Fibroblast of peridontal ligament (primary cell): ENCODE data around the gene ZFAND3.

ENCODE experiments used
- DNase-seq: peaks from one replicate; pipeline ENCODE4 v3.0.0-alpha.2; 2010; ENCODE audit errors: extremely low read depth

Gene ZFAND3

DNA sequence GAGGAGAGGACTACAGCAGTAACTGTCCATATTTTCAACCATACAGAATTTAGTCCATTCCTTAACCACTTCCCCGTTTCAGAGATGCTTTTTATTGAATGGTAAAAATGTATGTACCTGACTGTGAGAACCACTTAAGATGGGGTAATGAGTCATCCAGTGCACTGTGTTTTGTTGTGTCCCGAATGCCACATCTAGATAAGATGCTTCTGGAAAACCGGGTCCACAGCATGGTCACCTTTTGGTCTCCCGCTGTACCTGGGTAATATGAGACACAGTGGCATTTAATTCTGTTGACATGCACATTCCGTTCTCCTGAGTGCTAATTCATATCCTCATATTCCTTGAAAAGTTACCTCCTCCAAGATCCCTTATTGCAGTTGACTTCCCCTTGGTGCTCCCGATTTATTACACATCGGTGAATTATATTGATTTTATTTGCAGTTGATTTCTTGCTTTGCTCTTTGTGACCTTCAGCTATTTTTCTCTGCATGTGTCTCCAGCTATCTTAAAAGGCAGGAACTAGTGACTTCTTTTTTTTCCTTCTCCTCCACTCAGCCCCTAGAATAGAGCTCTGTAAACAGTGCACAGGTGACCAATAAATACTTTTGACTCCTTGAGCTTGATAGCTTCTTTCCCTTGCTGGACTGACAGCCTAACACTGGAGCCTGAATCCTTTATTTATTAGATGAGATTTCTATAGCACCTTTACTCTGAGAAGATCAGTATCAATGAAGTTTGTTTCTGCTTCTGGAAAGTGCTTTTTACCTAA, 314.6 kb downstream of the ZFAND3 start:
- DNase-seq, result no peak

DNA sequence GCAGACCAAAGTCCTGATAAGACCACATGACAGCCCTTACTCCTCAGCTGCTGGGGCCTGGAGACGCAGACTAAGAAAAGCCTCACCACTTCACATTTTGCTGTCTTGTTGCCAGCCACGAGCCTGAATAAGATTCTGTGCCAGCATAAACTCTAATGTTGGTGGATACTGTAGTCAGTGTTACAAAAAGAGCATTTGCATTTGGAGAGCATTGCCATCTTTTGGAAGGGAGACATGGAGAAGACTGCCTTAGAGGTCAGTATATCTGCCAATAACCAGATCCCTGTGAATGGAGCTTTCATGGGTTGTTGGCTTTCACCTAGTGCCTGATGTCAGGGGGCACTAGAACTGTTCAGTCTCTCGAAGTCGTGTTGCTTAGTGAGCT, 315.2 kb downstream of the ZFAND3 start:
- no peak for DNase-seq

DNA sequence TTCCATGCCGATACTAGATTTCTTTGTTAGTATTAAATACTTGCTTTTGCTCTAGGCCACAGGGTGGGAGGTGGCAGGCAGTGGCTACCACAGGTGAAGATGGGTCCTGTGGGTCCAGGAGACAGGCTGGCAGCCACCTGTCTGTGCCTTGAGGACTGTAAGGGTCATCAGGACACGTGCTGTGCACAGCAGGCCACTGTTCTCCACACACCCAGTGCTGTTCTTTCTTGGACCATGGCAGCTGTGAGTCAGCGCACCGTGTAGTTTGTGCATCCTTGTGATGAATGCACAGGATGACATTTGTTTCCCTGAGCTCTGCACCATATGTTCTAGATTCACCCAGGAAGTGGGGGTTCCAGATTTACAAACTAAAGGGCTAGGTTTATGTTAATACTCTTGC, 317.0 kb downstream of the ZFAND3 start:
- no peak for DNase-seq

DNA sequence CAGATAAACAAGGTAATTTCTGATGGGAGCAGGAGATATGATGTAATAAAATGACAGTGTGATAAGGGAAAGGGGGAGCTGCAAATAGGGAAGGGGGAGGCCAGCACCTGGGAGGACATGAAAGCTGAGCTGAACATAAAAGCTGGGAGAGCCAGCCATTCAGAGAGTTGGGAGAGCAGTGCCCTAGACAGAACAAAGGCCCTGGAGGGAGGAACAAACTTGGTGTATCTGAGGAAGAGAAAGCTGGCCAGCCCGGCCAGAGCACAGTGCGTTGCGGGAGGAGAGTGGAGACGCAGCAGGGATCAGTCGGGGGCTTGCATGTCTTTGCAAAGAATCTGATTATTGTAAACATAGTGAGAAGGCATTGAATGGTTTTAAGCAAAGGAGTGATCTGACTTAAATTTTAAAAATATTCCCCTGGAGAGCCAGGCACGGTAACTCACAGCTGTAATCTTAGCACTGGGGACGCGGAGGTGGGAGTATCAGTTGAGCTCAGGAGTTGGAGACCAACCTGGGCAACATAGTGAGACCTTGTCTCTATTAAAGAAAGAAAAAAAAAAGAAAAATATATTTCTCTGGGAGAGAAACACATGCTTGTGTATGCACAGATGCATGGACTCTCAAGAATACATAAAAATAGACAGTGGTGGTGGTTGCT, 318.2 kb downstream of the ZFAND3 start:
- DNase-seq, result no peak

DNA sequence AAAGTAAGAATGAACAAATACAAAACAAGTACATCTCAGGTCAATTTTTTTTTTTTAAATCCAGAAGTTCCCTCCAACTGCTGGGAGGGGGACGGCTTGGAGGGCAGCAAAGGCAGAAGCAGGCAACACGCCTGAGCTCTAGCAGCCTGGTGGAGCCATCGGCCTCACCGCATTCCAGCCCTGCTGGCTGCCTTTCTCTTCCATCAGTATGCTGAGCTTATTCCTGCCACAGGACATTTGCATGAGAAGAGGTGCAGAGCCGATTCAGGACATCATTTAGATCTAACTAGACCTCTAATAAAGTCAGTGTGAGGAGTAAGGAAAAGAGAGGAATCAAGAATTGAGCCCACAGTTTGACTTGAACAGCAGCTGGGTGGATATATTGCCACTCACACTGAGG, 318.8 kb downstream of the ZFAND3 start:
- no peak for DNase-seq

DNA sequence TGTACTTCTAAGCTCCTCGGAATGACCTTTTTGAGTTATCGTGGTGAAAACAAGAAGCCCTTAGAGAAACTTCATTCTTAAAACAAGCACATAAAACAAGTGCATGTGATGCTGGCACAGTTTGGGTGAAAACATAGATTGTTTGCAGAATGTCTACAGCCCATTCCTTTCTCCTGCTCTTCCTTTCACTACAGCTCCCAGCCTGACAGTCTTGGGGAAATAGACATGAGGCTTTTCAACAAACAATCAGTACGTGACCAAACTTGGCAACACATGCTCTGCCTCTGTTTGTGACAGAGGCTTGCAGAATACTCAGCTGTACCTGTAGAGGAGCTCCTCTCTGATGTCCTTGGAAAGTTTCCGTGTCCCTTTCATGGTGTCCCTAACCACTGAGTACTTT, 321.6 kb downstream of the ZFAND3 start:
- DNase-seq, result no peak

DNA sequence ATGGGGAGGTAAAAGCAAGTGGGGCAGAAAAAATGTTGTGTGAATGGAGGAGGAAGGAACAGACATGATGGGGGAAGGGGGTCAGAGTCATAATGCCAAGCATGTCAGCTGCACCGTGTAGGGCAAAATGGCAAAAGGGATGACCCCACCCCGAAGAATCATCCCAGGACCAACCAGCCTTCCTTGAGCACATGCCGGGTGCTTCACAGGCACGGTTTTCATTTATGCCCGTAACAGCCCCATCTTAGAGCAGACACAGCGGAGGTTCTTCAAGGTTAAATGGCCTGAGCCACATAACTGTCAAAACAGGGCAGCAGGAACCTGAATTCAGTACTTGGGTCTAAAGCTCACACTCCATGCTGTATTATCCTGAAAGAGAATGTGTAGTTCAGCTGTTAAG, 322.2 kb downstream of the ZFAND3 start:
- no peak for DNase-seq

DNA sequence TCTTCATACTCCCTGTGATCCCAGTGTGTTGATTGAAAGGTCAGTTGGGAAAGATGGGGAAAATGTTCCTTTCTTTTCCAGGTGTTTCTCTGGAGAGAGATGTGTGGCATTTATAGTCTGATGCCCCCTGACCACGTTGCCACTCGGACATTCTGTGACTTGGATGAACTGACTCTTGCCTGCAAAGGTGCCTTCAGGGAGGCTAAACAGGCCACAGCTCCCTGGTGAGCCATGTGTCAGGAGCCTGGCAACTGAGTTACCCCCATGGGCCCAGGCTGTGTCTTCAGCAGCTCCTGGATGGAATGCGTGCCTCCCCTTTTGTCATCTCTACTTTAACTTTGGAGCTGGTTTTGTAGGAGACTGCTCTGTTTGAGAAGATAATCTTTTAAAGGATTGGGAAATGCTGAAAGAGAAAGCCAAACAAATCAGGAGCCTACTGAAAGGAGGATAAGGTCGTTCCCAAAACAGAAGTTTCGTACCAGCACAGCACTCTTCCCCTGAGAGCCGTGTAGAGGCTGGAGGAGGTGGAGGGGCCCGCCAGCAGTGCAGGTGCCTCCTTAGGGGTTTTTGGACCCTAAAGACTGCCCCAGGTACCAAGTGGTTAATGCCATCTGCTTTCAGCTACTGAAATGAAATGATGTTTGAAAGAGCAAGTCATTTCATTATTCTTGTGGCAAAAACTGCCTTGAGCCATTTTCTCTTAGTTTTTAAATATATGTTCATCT, 322.8 kb downstream of the ZFAND3 start:
- DNase-seq, result no peak

DNA sequence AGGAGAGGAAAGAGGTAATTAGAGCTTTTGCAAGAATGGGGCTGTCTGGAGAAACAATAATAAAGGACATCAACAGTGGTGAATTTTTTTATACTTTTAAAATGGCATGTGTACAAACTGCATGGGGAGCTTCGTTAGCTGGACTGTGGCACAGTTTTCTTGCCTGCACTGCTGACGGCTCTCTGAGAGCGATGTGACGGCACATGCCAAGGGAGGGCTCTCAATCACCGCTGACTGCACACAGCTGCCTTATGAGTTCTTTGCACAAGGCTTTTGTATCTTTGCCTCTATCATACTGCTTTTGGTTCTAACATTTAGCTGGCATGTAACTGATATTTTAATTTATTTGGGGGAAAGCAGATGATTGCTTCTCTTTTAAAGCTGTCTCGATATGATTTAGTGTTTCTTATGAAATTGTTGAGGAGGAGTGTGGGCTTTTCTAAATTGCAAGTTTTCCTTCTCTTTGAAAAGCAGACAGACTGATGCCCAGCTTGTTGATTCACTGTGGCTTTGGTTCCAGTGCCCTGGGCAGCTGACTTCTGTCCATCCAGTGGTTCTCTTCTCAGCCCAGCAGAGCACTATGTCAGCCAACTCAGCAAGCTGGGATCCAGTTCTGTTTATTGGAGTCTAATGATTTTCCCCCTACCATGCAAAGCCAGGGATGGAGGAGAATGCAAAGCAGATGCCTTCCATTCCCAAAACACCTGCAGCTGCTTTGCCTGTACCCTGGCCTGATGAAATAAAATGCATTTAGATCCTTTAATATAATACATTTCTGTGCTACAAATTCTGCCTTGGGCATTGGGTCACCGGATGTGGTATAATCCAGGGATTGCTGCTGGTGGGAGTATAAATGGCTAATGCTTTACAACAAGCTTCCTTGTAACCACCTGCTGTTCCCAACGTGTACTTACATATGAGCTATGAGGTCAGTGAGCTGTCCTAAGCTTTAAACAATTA, 323.9 kb downstream of the ZFAND3 start:
- no peak for DNase-seq

DNA sequence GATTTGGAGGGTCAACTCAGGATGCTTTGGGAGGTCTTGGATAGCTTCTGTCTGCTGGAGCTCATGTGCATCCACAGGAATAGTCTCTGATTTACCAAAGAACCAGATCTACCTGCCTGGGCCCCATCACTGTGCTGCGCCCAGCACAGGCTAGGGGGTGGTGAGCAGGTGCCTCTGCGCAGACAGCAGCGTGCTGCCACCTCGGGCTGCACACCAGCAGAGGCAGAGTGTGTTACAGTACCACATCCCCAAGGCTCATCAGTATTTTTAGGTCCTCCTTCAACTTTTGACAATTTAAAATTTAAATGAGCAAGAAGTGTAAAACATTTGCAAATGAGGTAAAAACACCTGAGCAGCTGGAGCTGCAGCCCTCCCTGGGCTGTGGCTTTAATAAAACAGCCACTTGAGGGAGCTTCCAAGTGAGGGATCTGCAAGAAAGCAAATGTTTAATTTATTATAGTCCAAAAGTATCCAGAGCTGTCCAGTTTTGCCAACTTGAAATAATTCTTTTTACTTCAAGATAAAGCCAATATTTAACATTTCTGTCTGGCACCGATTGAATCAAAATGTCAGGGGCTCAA, 324.9 kb downstream of the ZFAND3 start:
- DNase-seq, result no peak

DNA sequence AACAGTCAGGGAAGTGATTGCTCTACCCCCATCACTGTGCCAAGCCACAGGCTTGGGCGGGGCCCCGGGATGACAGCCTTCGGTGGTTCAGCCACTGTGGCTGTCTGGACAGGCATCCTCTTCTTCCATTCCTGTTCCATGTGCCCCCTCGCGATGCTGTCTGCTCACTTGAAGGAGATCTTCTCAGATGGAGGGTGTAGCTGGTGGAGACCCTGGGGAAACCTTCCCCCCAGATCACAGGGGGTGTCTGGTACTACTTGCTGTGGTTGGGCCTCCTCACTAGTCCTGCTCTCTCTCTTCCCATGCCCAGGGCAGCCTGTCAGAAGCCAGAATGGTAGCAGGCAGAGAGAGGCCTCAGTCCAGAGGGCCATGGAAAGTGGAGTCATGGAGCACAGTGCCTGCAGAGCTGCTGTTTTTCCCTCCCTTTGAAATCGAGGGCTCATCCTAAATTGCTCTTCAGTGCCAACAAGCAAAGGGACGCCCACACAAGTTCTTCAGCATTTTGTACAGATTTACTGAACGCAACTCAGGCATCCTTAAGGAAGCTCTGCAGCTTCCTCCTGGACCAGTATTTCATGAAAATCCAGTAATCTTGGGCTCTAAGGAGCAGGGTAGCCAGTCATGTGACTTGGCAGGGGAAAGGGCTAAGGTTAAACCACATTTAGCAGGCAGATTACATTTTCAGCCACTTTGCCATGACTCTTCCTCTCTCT, 326.6 kb downstream of the ZFAND3 start:
- no peak for DNase-seq

DNA sequence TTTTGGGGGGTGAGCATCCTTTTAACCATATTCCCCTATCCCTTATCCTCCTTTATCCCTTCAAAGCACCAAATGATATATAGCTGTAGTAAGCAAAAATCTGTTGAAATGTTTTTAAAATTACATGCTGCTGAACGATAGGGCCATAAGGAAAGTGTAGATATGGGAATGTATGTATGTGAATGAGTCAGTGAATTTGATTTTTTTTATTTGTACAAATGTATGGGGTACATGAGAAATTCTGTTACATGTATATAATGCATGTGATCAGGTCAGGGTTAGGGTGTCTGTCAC, 327.2 kb downstream of the ZFAND3 start:
- no peak for DNase-seq

DNA sequence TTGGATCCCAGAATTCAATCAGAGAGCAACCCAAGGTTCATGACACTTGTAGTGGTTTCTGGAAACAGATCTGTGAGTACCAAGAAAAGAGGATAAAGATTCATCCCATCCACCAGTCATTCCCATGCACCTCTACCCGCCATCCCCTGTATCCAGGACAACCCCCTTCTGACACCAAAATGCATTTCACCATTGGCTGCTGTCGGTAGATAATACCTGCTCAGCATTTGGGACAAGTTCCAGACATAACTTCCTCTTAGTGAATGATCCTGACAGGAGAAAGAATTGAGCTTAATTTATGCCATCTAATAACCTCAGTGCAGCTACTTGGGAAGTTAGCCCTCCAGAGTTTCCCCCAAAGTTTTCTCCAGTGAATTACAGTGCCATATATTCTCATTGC, 329.1 kb downstream of the ZFAND3 start:
- no peak for DNase-seq

DNA sequence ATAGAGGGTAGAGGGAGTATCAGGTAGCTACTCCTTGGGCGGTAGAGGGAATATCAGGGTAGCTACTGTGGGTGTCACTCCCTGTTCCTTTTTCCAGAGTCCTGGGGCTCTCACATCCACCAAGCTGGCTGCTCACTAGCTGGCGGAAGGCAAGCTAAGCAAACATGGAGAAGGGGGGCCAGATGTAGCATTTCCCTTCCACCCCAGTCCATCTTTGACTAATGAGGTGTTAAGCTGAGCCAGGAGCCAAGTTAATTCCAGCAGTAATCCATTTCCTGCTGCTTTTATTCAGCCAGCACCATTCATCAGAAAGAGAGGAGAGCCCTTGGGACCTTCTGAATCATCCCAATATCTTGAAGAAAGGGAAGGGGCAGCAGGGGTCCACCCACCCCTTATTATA, 330.0 kb downstream of the ZFAND3 start:
- DNase-seq, result no peak

DNA sequence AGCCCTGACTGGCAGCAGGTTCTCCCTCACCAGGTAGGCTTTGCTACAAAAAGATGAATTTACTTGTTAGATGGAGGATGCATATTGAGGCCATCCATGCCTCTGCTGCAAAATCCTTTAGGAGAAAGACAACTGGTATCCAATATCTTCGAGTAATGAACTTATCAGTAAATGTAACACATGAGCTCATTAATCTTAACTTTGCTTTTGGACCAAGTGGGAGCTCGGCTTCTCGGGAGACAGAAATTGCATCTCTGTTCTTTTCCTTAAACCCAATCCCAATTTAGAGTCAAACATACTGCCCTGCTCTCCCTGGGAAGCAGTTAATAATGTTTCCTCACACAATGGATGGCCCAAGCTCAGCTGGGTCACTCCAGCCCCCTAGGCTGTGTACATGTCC, 330.5 kb downstream of the ZFAND3 start:
- no peak for DNase-seq

DNA sequence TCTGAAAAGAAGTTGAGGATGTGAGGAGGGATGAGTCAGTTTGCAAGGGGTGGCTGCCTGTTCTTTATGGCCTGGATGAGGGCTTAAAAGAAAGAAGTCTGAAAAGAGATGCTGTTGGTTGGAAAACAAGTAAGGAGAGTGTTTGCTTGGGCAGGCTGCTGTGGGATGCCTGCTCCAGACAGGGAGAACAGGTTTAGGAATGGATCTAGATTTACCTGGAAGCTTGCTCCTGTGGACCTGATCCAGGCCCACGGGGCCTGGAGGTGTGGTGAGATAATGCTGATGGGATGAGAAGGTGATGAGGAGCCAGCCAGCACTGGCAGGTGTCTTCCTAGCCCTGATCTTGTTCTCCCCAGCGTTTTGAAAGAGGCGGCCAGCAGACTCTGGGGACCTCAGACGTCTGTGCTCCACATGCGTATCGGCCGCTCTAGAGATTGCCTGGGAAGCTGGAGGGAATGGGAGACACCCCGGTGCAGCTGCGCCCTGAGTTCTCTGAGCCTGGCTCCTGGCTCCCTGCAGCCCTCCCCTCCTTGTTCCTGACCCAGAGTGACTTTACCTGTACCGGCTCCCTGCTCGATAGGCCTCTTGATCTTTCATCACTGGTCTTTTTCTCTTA, 331.3 kb downstream of the ZFAND3 start:
- DNase-seq, result no peak

DNA sequence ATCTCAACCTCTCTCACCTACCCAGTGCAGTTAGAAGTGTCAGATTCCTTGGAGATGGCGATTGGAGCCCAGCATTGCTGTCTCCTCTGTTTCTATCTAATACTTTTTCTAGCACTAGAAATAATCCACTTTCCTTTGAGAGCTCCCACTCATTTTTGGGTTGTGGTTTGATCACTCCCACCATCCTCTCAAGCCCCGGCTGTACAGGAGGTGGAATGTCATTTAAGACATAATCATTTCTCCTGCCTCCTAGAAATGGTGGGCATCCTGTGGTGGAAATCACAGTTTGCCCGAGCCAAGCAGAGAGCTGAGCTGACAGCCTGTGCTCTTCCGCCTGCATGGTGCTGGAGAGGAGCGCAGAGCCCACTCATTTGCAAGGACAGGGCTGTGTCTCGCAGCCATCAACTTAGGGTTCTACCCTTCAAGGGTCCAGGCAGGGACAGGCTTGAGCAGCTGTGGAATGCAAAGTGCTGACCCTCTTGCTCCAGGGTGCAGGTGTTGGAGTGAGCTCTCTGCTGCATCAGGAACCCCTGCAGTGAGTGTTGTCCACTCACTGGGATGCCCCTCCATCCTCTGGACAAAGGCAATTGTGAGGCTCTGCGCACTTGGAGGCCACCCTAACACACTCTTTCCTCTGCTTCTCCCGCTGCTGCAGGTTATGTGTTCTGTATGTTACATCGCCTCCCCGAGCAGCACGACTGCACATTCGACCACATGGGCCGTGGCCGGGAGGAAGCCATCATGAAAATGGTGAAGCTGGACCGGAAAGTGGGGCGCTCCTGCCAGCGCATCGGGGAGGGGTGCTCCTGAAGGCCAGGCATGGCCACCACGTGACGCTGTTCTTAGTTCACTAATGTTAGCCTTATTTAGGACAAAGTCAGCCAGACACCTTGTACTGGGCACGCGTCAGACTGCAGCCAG, 332.3 kb downstream of the ZFAND3 start:
- no peak for DNase-seq

DNA sequence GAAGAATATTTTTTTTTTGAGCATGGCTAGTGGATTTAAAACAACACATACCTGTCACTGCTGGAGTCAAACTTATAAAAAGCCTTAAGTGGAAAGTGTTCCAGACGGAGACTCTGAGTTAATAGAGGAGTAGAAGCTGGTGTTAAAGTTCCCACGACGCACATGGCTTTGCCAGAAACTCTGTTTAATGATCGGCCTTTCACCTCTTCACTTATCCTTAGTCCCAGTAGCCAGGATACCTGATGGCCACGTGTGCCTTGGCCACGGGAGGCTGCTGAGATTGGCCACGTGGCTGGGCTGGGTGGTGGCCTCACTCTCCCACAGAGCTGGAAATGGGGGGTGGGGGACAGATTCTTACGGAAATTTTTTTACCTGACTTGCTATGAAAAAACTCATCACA, 333.1 kb downstream of the ZFAND3 start:
- DNase-seq, result no peak

DNA sequence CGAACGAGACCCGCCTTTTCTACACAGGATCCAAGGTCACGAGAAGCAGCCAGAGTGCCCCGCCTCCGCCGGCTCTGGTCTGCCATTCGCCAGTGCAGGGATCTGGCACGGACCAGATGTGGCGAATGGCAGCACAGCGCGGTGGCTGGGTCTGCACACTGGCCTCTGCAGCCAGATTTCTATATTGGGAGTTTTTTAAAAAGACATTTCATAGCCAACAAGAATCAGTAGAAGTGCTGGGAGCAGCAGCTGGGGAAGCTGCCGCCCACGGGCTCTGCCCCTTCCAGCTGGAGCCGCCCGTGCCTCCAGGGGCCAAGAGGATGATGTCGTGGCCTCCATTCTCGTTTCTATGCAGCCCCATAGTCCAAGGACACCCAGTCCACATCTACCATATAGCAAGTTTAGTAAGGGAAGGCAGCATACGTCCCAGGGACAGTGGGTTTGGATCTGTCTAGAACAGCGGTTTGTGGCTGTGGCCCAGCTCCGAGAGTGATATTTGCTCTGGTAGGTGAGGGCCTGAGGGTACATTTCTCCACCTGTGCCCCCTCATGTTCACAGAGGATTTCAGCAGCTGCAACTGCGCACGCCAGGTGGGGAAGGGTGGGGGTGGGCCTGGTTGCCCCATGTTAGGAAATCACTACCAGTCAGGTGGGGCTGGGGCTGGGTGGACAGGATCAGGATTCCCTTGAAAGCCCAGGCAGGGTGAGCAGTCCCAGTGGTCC, 333.7 kb downstream of the ZFAND3 start:
- no peak for DNase-seq
